GM23338 (cell line): ENCODE measurements around the gene NOSIP. TPM values are rescaled to one million over a fixed set of nuclear protein-coding genes. Genes with fewer than 3 reads are reported as not detected.

Source experiments
- ATAC-seq: fragments of 200-7000 bp; cut with Tn5 transposase; 3 replicates; pipeline ENCODE4 v1.9.1; 2020
- DNase-seq: peaks from one replicate; pipeline ENCODE4 v3.0.0-alpha.2; 2015; ENCODE audit warnings: low spot score
- H2AFZ ChIP-seq: fragments of 200-600 bp; sonication (generic); 2 replicates; pipeline ENCODE4 v1.8.0; 2016; ENCODE audit warnings: antibody characterized with exemption, mild to moderate bottlenecking, moderate library complexity
- H3F3A ChIP-seq: fragments of 200-600 bp; sonication (generic); replicated peaks from 2 replicates; pipeline ENCODE4 v1.8.0; 2017; ENCODE audit warnings: antibody characterized with exemption, mixed run types, low read depth
- H3K27ac ChIP-seq: fragments of 200-600 bp; sonication (generic); 2 replicates; pipeline ENCODE4 v1.6.1; 2016; ENCODE audit warnings: low read depth
- H3K27me3 ChIP-seq: fragments of 200-600 bp; sonication (generic); 2 replicates; pipeline ENCODE4 v1.8.0; 2016; ENCODE audit warnings: mild to moderate bottlenecking, mixed run types, moderate library complexity; ENCODE audit not compliant: insufficient read depth
- H3K36me3 ChIP-seq: fragments of 200-600 bp; sonication (generic); 2 replicates; pipeline ENCODE4 v1.8.0; 2016; ENCODE audit warnings: mild to moderate bottlenecking; ENCODE audit not compliant: insufficient read depth
- H3K4me1 ChIP-seq: fragments of 200-600 bp; sonication (generic); 2 replicates; pipeline ENCODE4 v1.8.0; 2016; ENCODE audit warnings: mild to moderate bottlenecking, moderate library complexity; ENCODE audit not compliant: insufficient read depth
- H3K4me2 ChIP-seq: fragments of 200-600 bp; sonication (generic); 2 replicates; pipeline ENCODE4 v1.7.1; 2017; ENCODE audit warnings: mixed run types
- H3K4me3 ChIP-seq: fragments of 200-600 bp; sonication (generic); 2 replicates; pipeline ENCODE4 v1.6.1; 2016; ENCODE audit warnings: mixed run types
- H3K79me2 ChIP-seq: fragments of 200-600 bp; sonication (generic); replicated peaks from 2 replicates; pipeline ENCODE4 v1.8.0; 2017; ENCODE audit warnings: mild to moderate bottlenecking; ENCODE audit not compliant: insufficient read depth
- H3K9me2 ChIP-seq: fragments of 200-600 bp; sonication (generic); 2 replicates; pipeline ENCODE4 v1.8.0; 2017; ENCODE audit not compliant: insufficient read depth
- H4K20me1 ChIP-seq: fragments of 200-600 bp; sonication (generic); replicated peaks from 2 replicates; pipeline ENCODE4 v1.8.0; 2017; ENCODE audit warnings: mild to moderate bottlenecking; ENCODE audit not compliant: insufficient read depth
- H3K27ac Mint-ChIP-seq: 2 replicates; pipeline ENCODE4 v1.8.0; 2020; ENCODE audit warnings: inconsistent platforms, mild to moderate bottlenecking, moderate library complexity, mixed read lengths
- H3K27me3 Mint-ChIP-seq: 3 replicates; pipeline ENCODE4 v1.8.0; 2022; ENCODE audit warnings: low read depth, mild to moderate bottlenecking, moderate library complexity, mixed read lengths, inconsistent platforms; ENCODE audit not compliant: insufficient read depth, poor library complexity
- H3K36me3 Mint-ChIP-seq: 3 replicates; pipeline ENCODE4 v1.8.0; 2021; ENCODE audit warnings: low read depth, mild to moderate bottlenecking, inconsistent platforms, moderate library complexity, mixed read lengths
- H3K4me1 Mint-ChIP-seq: 3 replicates; pipeline ENCODE4 v1.8.0; 2020; ENCODE audit warnings: mild to moderate bottlenecking, inconsistent platforms, mixed read lengths
- H3K4me3 Mint-ChIP-seq: 3 replicates; pipeline ENCODE4 v1.8.0; 2021; ENCODE audit warnings: moderate library complexity, mild to moderate bottlenecking, inconsistent platforms, mixed read lengths
- H3K9me3 Mint-ChIP-seq: 3 replicates; pipeline ENCODE4 v1.8.0; 2020; ENCODE audit warnings: moderate library complexity, mild to moderate bottlenecking, inconsistent platforms, mixed read lengths
- CREB1 ChIP-seq: fragments of 250-450 bp; sonication (Bioruptor Pico); IDR thresholded peaks from 2 replicates; pipeline ENCODE4 v1.5.0; 2020; ENCODE audit warnings: low read depth, mild to moderate bottlenecking, moderate library complexity
- CTCF ChIP-seq, 2 experiments: fragments of 200-600 bp in 1 of 2; sonication (generic) in 1 of 2; conservative IDR thresholded peaks; 2 replicates each; pipeline versions ENCODE4 v1.5.1 to v1.6.1; 2016 to 2017; ENCODE audit warnings: antibody characterized with exemption in 2 of 2, low read depth in 2 of 2, mild to moderate bottlenecking in 2 of 2, moderate library complexity in 1 of 2
- ETS1 ChIP-seq: IDR thresholded peaks from 2 replicates; pipeline ENCODE4 v1.6.1; 2016; ENCODE audit warnings: antibody characterized with exemption
- EZH2 ChIP-seq: fragments of 200-600 bp; sonication (generic); IDR thresholded peaks from one replicate; pipeline ENCODE4 v1.8.0; 2017; ENCODE audit warnings: antibody characterized with exemption, mild to moderate bottlenecking, low read depth; ENCODE audit not compliant: unreplicated experiment
- EZH2phosphoT487 ChIP-seq: fragments of 200-600 bp; sonication (generic); IDR thresholded peaks from one replicate; pipeline ENCODE4 v1.8.1; 2018; ENCODE audit warnings: antibody characterized with exemption; ENCODE audit not compliant: unreplicated experiment
- JUNB ChIP-seq: IDR thresholded peaks from one replicate; pipeline ENCODE4 v1.6.1; 2016; ENCODE audit warnings: antibody characterized with exemption; ENCODE audit not compliant: unreplicated experiment
- NANOG ChIP-seq: IDR thresholded peaks from 2 replicates; pipeline ENCODE4 v1.6.1; 2016; ENCODE audit warnings: antibody characterized with exemption, borderline replicate concordance
- POLR2AphosphoS5 ChIP-seq: IDR thresholded peaks from 2 replicates; pipeline ENCODE4 v1.6.1; 2016; ENCODE audit warnings: antibody characterized with exemption, low read depth
- REST ChIP-seq: IDR thresholded peaks from one replicate; pipeline ENCODE4 v1.6.1; 2018; ENCODE audit warnings: antibody characterized with exemption; ENCODE audit not compliant: unreplicated experiment
- STAT1 ChIP-seq: IDR thresholded peaks from one replicate; pipeline ENCODE4 v1.6.1; 2016; ENCODE audit warnings: antibody characterized with exemption; ENCODE audit not compliant: unreplicated experiment
- ZNF114 ChIP-seq: fragments of 250-450 bp; sonication (Bioruptor Pico); IDR thresholded peaks from 2 replicates; pipeline ENCODE4 v1.5.0; 2020; ENCODE audit warnings: mild to moderate bottlenecking, moderate library complexity
- ZNF331 ChIP-seq: fragments of 250-450 bp; sonication (Bioruptor Pico); IDR thresholded peaks from 2 replicates; pipeline ENCODE4 v1.5.0; 2020; ENCODE audit warnings: low read depth, mild to moderate bottlenecking, moderate library complexity
- ZNF462 ChIP-seq: fragments of 250-450 bp; sonication (Bioruptor Pico); IDR thresholded peaks from 2 replicates; pipeline ENCODE4 v1.5.0; 2020; ENCODE audit warnings: mild to moderate bottlenecking, moderate library complexity
- polyA plus RNA-seq: library from polyadenylated mRNA; unstranded; fragments of >200 nt; fragmentation: Nextera tagmentation; extraction: Ambion mirVana; gene quantifications from 2 replicates; pipeline ENCODE4 v1.2.1, GENCODE V29; 2016
- total RNA-seq: library from RNA; depleted of rRNA; stranded (reverse); fragments of >200 nt; shearing (Covaris generic); gene quantifications from 2 replicates; pipeline ENCODE4 v1.2.3, GENCODE V29; 2014

NOSIP gene
- total and polyA plus RNA-seq, 2 experiments from 2014 or later: 88.5 to 143 TPM

- TF ChIP-seq CTCF (conservative IDR thresholded peaks at IDR 0.05; ENCODE audit: low read depth in 2 of 2): no peak
- no peak for TF ChIP-seq POLR2AphosphoS5
- no peak for TF ChIP-seq ZNF331 (CRISPR knock-in tag)
- TF ChIP-seq ETS1: no peak
- TF ChIP-seq EZH2phosphoT487: no peak
- no peak for TF ChIP-seq REST
- no peak for TF ChIP-seq ZNF462 (CRISPR knock-in tag)
- TF ChIP-seq STAT1: no peak
- TF ChIP-seq CREB1 (CRISPR knock-in tag): no peak
- no peak for TF ChIP-seq EZH2
- TF ChIP-seq JUNB: no peak
- TF ChIP-seq ZNF114 (CRISPR knock-in tag): no peak
- TF ChIP-seq NANOG: no peak
- H3K27me3 ChIP-seq: no peaks in the 10 kb centered on the region
- no peak overlapping the region for H3K4me3 Mint-ChIP-seq
- no peak overlapping the region for H3K27ac ChIP-seq
- no peak overlapping the region for H3K4me3 ChIP-seq
- H3K9me3 Mint-ChIP-seq: no peaks in the 10 kb centered on the region
- H3K27me3 Mint-ChIP-seq: peaks cover 8% of the 10 kb centered on the region
- H3K27ac Mint-ChIP-seq: no peak overlapping the region
- H4K20me1 ChIP-seq: no peaks in the 10 kb centered on the region
- no peaks in the 10 kb centered on the region for H3K9me2 ChIP-seq
- H3K4me1 Mint-ChIP-seq: peaks cover 9% of the 10 kb centered on the region
- no peak for ATAC-seq
- no peak overlapping the region for H2AFZ ChIP-seq
- peaks cover 7% of the 10 kb centered on the region for H3K79me2 ChIP-seq
- H3K36me3 ChIP-seq: no peaks in the 10 kb centered on the region
- H3K4me2 ChIP-seq: no peak overlapping the region
- H3F3A ChIP-seq: peaks cover 15% of the 10 kb centered on the region
- H3K4me1 ChIP-seq: peaks cover 13% of the 10 kb centered on the region; the same call in 1 of the 2 replicates
- DNase-seq: no peak
- peaks cover 2% of the 10 kb centered on the region; the same call in 1 of the 3 replicates for H3K36me3 Mint-ChIP-seq
These were observed 6.9 kb upstream of the NOSIP start for GRCh38 chr19:49587227-49587626.
